K562 (cell line): Measurements from ENCODE around the gene CTPS1. TPM values are rescaled to one million over a fixed set of nuclear protein-coding genes. Genes with fewer than 3 reads are reported as not detected.

Experiments
- ATAC-seq: fragments of 200-7000 bp; cut with Tn5 transposase; 3 replicates; pipeline ENCODE4 v1.9.1; 2020; ENCODE audit warnings: moderate library complexity
- BruUV-seq: library from RNA; stranded (reverse); fragments of 400-500 nt; replicated peaks from 2 replicates; lab custom pipeline; 2021; lab: Mats Ljungman, UMichigan
- CTCF ChIA-PET: fragments of 300-600 bp; formaldehyde crosslinking; extraction: SDS; loops from one replicate; lab custom pipeline; 2021; ENCODE audit warnings: low intra/inter-chr PET ratio; lab: Yijun Ruan, JAX
- POLR2A ChIA-PET: fragments of 300-600, 350-650 bp; sonication (Branson Sonifier 250); formaldehyde crosslinking; extraction: SDS; loops from one replicate; lab custom pipeline; 2021; ENCODE audit warnings: antibody characterized with exemption, inconsistent platforms; lab: Yijun Ruan, JAX
- DNase-seq, 4 experiments: peaks; one replicate each; pipeline versions ENCODE4 v3.0.0 to v3.0.0-alpha.2; 2011 to 2018; ENCODE audit warnings: low spot score in 3 of 4, mixed read lengths in 3 of 4; ENCODE audit errors: extremely low read depth in 1 of 4
- FAIRE-seq: peaks from 2 replicates; lab custom pipeline; 2011; peaks lifted over from hg19 to GRCh38; lab: Jason Lieb, UNC
- H2AFZ ChIP-seq: 2 replicates; pipeline ENCODE4 v1.6.0; 2011; ENCODE audit warnings: low read depth, low read length, control low read depth, inconsistent platforms
- H3K27ac ChIP-seq: fragments of 200-600 bp; 3 replicates; pipeline ENCODE4 v1.8.0; 2011; ENCODE audit warnings: low read depth, mild to moderate bottlenecking, control low read depth, inconsistent platforms, low read length, moderate library complexity, mixed read lengths; ENCODE audit errors: extremely low read depth
- H3K27me3 ChIP-seq, 2 experiments: fragments of 300-600 bp in 1 of 2; 2 replicates in 1 of 2; 3 replicates in 1 of 2; pipeline versions ENCODE4 v1.6.0 to v1.8.0; 2011; ENCODE audit warnings: inconsistent platforms in 2 of 2, low read length in 2 of 2, mild to moderate bottlenecking in 1 of 2, mixed read lengths in 1 of 2, moderate library complexity in 1 of 2; ENCODE audit not compliant: control insufficient read depth in 2 of 2, insufficient read depth in 2 of 2
- H3K36me3 ChIP-seq: fragments of 300-600 bp; 3 replicates; pipeline ENCODE4 v1.8.0; 2011; ENCODE audit warnings: mild to moderate bottlenecking, low read length, inconsistent platforms; ENCODE audit not compliant: control insufficient read depth, insufficient read depth
- H3K4me1 ChIP-seq, 2 experiments: fragments of 200-600 bp in 1 of 2; replicated peaks in 1 of 2; 2 replicates in 1 of 2; 3 replicates in 1 of 2; pipeline versions ENCODE4 v1.5.1 to v1.8.0; 2011; ENCODE audit warnings: inconsistent platforms in 2 of 2, low read length in 2 of 2, mild to moderate bottlenecking in 1 of 2, mixed read lengths in 1 of 2, moderate library complexity in 1 of 2; ENCODE audit not compliant: control insufficient read depth in 2 of 2, insufficient read depth in 2 of 2
- H3K4me2 ChIP-seq: 2 replicates; pipeline ENCODE4 v1.6.1; 2011; ENCODE audit warnings: low read length, control low read depth, inconsistent platforms, mixed read lengths; ENCODE audit not compliant: insufficient read depth
- H3K4me3 ChIP-seq: fragments of 200-600 bp; sonication (generic), shearing (Covaris generic); 2 replicates; pipeline ENCODE4 v1.5.1; 2016; ENCODE audit warnings: control low read depth, inconsistent platforms
- H3K79me2 ChIP-seq: fragments of 200-600 bp; 3 replicates; pipeline ENCODE4 v1.8.0; 2011; ENCODE audit warnings: low read length, inconsistent platforms; ENCODE audit not compliant: control insufficient read depth, insufficient read depth
- H3K9ac ChIP-seq, 2 experiments: 2 replicates each; pipeline versions ENCODE4 v1.6.0 to v1.6.1; 2011; ENCODE audit warnings: low read depth in 2 of 2, low read length in 2 of 2, control low read depth in 1 of 2, inconsistent platforms in 1 of 2, mild to moderate bottlenecking in 1 of 2, mixed read lengths in 1 of 2; ENCODE audit not compliant: insufficient read depth in 1 of 2
- H3K9me1 ChIP-seq: one replicate; pipeline ENCODE4 v1.6.0; 2011; ENCODE audit warnings: inconsistent platforms, mild to moderate bottlenecking, low read length, moderate library complexity; ENCODE audit not compliant: control insufficient read depth, insufficient read depth
- H3K9me3 ChIP-seq: replicated peaks from 2 replicates; pipeline ENCODE4 v1.5.1; 2011; ENCODE audit warnings: low read depth, low read length, inconsistent platforms; ENCODE audit not compliant: control insufficient read depth, insufficient read depth
- H4K20me1 ChIP-seq: replicated peaks from 2 replicates; pipeline ENCODE4 v1.6.1; 2011; ENCODE audit warnings: low read length, inconsistent platforms, mixed read lengths; ENCODE audit not compliant: control insufficient read depth, insufficient read depth
- BDP1 ChIP-seq: IDR thresholded peaks from 3 replicates; pipeline ENCODE4 v1.6.1; 2011; ENCODE audit not compliant: insufficient read length, insufficient read depth
- CHD2 ChIP-seq: IDR thresholded peaks from 2 replicates; pipeline ENCODE4 v1.6.1; 2011; ENCODE audit warnings: low read depth, low read length
- CHD4 ChIP-seq: fragments of 200-600 bp; sonication (generic); IDR thresholded peaks from 3 replicates; pipeline ENCODE4 v1.6.1; 2012; ENCODE audit warnings: low read depth, mild to moderate bottlenecking, mixed read lengths, low read length, inconsistent platforms; ENCODE audit not compliant: insufficient read depth, insufficient replicate concordance, poor library complexity, severe bottlenecking
- CREM ChIP-seq: IDR thresholded peaks from 2 replicates; pipeline ENCODE4 v1.6.1; 2014; ENCODE audit warnings: antibody characterized with exemption, low read depth
- ETV5 ChIP-seq: sonication (generic); formaldehyde crosslinking; IDR thresholded peaks from 2 replicates; pipeline ENCODE4 v1.4.0; 2020; ENCODE audit warnings: low read depth, mild to moderate bottlenecking, missing genetic modification reagents
- EWSR1 ChIP-seq: fragments of 450-650 bp; IDR thresholded peaks from 2 replicates; pipeline ENCODE4 v1.6.1; 2018; ENCODE audit warnings: borderline replicate concordance, mild to moderate bottlenecking, low read depth, moderate library complexity; ENCODE audit not compliant: partially characterized antibody
- GTF2A2 ChIP-seq: IDR thresholded peaks from 2 replicates; pipeline ENCODE4 v1.6.1; 2016; ENCODE audit warnings: mild to moderate bottlenecking, missing genetic modification characterization, missing compliant biosample characterization
- ID3 ChIP-seq, 2 experiments: fragments of 250-450 bp in 1 of 2; fragments of 450-650 bp in 1 of 2; sonication (Bioruptor Pico) in 1 of 2; IDR thresholded peaks; 2 replicates each; pipeline versions ENCODE4 v1.6.1 to v1.8.0; 2016 to 2021; ENCODE audit warnings: mild to moderate bottlenecking in 2 of 2, moderate library complexity in 2 of 2, missing compliant biosample characterization in 1 of 2, missing genetic modification characterization in 1 of 2
- MAFK ChIP-seq: IDR thresholded peaks from 2 replicates; pipeline ENCODE4 v1.6.1; 2011; ENCODE audit warnings: low read length, improper control_type of control experiment
- TRIM28 ChIP-seq: fragments of 450-650 bp; IDR thresholded peaks from 2 replicates; pipeline ENCODE4 v1.6.1; 2017
- WHSC1 ChIP-seq: IDR thresholded peaks from one replicate; pipeline ENCODE4 v1.6.1; 2012; ENCODE audit warnings: low read length, control low read depth, inconsistent platforms
- ZNF146 ChIP-seq: IDR thresholded peaks from one replicate; pipeline ENCODE4 v1.6.1; 2018; ENCODE audit warnings: missing compliant biosample characterization; ENCODE audit not compliant: unreplicated experiment
- ZNF431 ChIP-seq: sonication (generic); formaldehyde crosslinking; IDR thresholded peaks from 2 replicates; pipeline ENCODE4 v1.8.0; 2022; ENCODE audit warnings: mild to moderate bottlenecking, missing genetic modification reagents
- ZNF76 ChIP-seq: fragments of 250-450 bp; sonication (Bioruptor Pico); IDR thresholded peaks from 2 replicates; pipeline ENCODE4 v1.4.0; 2020; ENCODE audit warnings: mild to moderate bottlenecking, moderate library complexity, borderline replicate concordance
- WGBS: fragments of 100-300 bp; shearing (Covaris generic); methylation state at CpG from one replicate; pipeline ENCODE4 v1.1.6; 2016; ENCODE audit warnings: low coverage, mixed read lengths; ENCODE audit not compliant: insufficient coverage; ENCODE audit errors: missing lambda C conversion rate; 5-methylcytosine and 5-hydroxymethylcytosine counted together
- in situ Hi-C: fragments of 300-500 bp; cut with MboI; formaldehyde crosslinking; loops from 4 replicates; pipeline ENCODE4 v1.15.0; 2018; ENCODE audit warnings: inconsistent platforms, mixed read lengths
- intact Hi-C: fragments of 100-400 bp; cut with micrococcal nuclease; formaldehyde crosslinking; loops from 2 replicates; pipeline ENCODE4 v1.14.2; 2022
- polyA plus RNA-seq, 8 experiments: library from polyadenylated mRNA; depleted of rRNA in 4 of 8; stranded (reverse) in 5 of 8; unstranded in 3 of 8; fragments of >200 nt; fragmentation: Nextera tagmentation in 2 of 8; fragmentation: Illumina TruSeq in 1 of 8; extraction: Ambion mirVana in 2 of 8; extraction: Trizol in 1 of 8; gene quantifications; 2 replicates each; pipeline versions ENCODE4 v1.2.1 to v1.2.3, GENCODE V29; 2011 to 2014; ENCODE audit warnings: inconsistent platforms in 1 of 8, missing spikeins in 1 of 8
- total RNA-seq, 7 experiments: library from RNA; depleted of rRNA in 6 of 7; stranded (reverse); fragments of >200 nt in 6 of 7; fragmentation: Illumina TruSeq in 2 of 7; extraction: Trizol in 2 of 7; gene quantifications; 2 replicates each; pipeline versions ENCODE4 v1.2.1 to v1.2.3, GENCODE V29; 2011 to 2021; ENCODE audit warnings: low replicate concordance in 1 of 7
- TF ChIP-seq, protein P1 (sequence below): fragments of 200-800 bp; sonication (Bioruptor generic); IDR thresholded peaks from 2 replicates; pipeline ENCODE4 v1.6.1; 2016; ENCODE audit warnings: missing genetic modification characterization, missing compliant biosample characterization

Gene CTPS1
- total and polyA plus RNA-seq, 9 of the 15 experiments (the other 6 are each of a cell fraction or from before 2014, with no cell fraction given): 44.4 to 164 (median 87.7) TPM

DNA sequence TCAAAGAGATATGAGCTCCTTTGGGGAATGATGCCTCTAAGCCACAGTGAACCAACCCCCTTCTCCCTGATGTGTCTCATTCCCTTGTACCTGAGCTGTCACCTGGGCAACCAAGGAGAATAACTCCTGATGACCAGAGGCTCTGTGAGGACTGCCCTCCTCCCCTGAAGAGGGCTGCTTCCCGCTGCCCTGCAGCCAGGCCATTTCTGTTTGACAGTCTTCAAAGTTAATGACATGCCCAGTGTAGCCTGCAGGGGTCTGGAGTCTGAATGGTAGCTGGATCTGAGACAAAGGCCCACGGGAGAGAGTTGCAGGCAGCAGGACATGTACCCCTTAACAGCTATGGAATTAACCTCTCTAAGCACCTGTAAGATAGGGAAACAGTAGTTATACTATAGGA, 45.5 kb downstream of the CTPS1 start:
- BruUV-seq: no TSS peak
- H3K27ac ChIP-seq: no peak overlapping the region
- 76% methylated on average over 2 of the region's 2 CpGs for WGBS
- H3K9me1 ChIP-seq: peaks cover 4% of the 10 kb centered on the region
- DNase-seq: no peak
- no peak for FAIRE-seq
- H4K20me1 ChIP-seq: peaks cover 5% of the 10 kb centered on the region; the same call in 1 of the 2 replicates
- peaks cover 0 to 11% of the 10 kb centered on the region in 2 experiments; a peak in 2 of 5 replicates for H3K4me1 ChIP-seq
- no peak overlapping the region for H2AFZ ChIP-seq
- ChIA-PET CTCF (no interaction called here), POLR2A (interaction anchor here (0.6 to 1.8 kb wide), 8 partner anchors 10 to 259 kb away, joined by 3 to 5 read pairs (median 4); no protein-coding TSS in a partner anchor)
- no peak overlapping the region for H3K4me3 ChIP-seq
- 0 out of 3 replicates have a peak, but pooled peaks have one; percentile 3 for ATAC-seq
- H3K79me2 ChIP-seq: no peaks in the 10 kb centered on the region
- H3K27me3 ChIP-seq: no peaks in the 10 kb centered on the region
- peaks cover 24% of the 10 kb centered on the region; the same call in 1 of the 3 replicates for H3K36me3 ChIP-seq
- in situ Hi-C loops (no loop called here), intact Hi-C loops (no loop called here)
- H3K9ac ChIP-seq: no peak overlapping the region
- no peaks in the 10 kb centered on the region for H3K9me3 ChIP-seq
- no peak overlapping the region for H3K4me2 ChIP-seq
- no peak for TF ChIP-seq MAFK
- no peak for TF ChIP-seq EWSR1
- no peak for TF ChIP-seq GTF2A2 (tag)
- TF ChIP-seq ZNF146 (CRISPR knock-in tag): no peak
- no peak for TF ChIP-seq ZNF431 (CRISPR knock-in tag)
- no peak for TF ChIP-seq TRIM28
- TF ChIP-seq CHD2: no peak
- no peak for TF ChIP-seq BDP1
- TF ChIP-seq ZNF76 (CRISPR knock-in tag): no peak
- TF ChIP-seq, protein P1, sequence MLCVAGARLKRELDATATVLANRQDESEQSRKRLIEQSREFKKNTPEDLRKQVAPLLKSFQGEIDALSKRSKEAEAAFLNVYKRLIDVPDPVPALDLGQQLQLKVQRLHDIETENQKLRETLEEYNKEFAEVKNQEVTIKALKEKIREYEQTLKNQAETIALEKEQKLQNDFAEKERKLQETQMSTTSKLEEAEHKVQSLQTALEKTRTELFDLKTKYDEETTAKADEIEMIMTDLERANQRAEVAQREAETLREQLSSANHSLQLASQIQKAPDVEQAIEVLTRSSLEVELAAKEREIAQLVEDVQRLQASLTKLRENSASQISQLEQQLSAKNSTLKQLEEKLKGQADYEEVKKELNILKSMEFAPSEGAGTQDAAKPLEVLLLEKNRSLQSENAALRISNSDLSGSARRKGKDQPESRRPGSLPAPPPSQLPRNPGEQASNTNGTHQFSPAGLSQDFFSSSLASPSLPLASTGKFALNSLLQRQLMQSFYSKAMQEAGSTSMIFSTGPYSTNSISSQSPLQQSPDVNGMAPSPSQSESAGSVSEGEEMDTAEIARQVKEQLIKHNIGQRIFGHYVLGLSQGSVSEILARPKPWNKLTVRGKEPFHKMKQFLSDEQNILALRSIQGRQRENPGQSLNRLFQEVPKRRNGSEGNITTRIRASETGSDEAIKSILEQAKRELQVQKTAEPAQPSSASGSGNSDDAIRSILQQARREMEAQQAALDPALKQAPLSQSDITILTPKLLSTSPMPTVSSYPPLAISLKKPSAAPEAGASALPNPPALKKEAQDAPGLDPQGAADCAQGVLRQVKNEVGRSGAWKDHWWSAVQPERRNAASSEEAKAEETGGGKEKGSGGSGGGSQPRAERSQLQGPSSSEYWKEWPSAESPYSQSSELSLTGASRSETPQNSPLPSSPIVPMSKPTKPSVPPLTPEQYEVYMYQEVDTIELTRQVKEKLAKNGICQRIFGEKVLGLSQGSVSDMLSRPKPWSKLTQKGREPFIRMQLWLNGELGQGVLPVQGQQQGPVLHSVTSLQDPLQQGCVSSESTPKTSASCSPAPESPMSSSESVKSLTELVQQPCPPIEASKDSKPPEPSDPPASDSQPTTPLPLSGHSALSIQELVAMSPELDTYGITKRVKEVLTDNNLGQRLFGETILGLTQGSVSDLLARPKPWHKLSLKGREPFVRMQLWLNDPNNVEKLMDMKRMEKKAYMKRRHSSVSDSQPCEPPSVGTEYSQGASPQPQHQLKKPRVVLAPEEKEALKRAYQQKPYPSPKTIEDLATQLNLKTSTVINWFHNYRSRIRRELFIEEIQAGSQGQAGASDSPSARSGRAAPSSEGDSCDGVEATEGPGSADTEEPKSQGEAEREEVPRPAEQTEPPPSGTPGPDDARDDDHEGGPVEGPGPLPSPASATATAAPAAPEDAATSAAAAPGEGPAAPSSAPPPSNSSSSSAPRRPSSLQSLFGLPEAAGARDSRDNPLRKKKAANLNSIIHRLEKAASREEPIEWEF (CRISPR knock-in tag): no peak
- no peak for TF ChIP-seq CHD4
- TF ChIP-seq ETV5 (CRISPR knock-in tag): no peak
- TF ChIP-seq CREM: no peak
- TF ChIP-seq ID3 (CRISPR knock-in tag; IDR thresholded peaks at IDR 0.05): no peak
- TF ChIP-seq ID3 (tag; IDR thresholded peaks at IDR 0.05): no peak
- no peak for TF ChIP-seq WHSC1
